ENCODE data around the gene CIB1. TPM values are rescaled to one million over a fixed set of nuclear protein-coding genes. Genes with fewer than 3 reads are reported as not detected.

CIB1 gene
- polyA plus RNA-seq, 1 of the 3 experiments (the other 2 are of a cell fraction) = 87.9 TPM

DNA sequence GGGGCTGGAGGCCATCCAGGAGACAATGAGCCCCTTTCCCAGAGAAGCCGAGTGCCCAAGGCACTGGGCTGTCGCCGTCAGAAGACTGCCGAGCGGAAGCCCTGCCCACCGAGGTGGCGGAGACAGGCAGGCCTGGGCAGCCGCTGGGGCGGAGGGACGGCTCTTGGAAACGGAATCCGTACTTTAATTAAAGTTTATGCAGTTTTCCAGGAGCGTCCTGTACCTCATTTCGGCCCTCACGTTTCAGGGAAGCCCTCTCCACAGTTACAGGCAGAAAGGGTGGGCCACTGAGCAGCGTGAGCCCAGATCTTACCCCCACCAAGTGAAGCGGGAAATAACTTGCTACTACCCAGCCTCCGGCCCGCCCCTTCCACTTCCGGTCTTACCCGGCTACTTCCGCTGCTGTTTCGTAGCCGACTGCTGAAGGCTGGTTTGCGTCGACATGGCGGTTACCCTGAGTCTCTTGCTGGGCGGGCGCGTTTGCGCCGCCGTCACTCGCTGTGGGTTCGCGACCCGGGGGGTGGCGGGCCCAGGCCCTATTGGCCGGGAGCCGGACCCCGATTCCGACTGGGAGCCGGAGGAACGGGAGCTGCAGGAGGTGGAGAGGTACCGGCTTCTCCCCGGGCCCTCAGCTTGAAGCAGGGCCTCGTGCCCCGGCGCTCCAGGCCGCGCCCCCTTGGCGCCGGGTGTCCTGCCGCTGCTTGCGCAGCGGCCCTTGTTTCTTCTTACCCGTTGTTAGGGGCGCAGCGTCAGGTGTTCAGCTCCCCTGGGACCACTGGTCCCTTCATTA is 31.7 kb upstream of the CIB1 start, which contains the start of gene NGRN (continued):
- TF ChIP-seq MEF2A (IDR thresholded peaks at IDR 0.05; ENCODE audit: borderline replicate concordance, low read depth) (no peak), RXRA (IDR thresholded peaks at IDR 0.05; ENCODE audit: borderline replicate concordance, low read depth) (no peak), TEAD4 (IDR thresholded peaks at IDR 0.05; ENCODE audit: borderline replicate concordance, insufficient read depth) (no peak), TCF12 (IDR thresholded peaks at IDR 0.05) (no peak), MXI1 (IDR thresholded peaks at IDR 0.05; ENCODE audit: low read depth, low read length) (peak; percentile 79; the same call in 1 of the 2 replicates), FOXJ3 (CRISPR knock-in tag; IDR thresholded peaks at IDR 0.05) (no peak), FOXM1 (IDR thresholded peaks at IDR 0.05; ENCODE audit: low read depth) (no peak), YY1 (IDR thresholded peaks at IDR 0.05; ENCODE audit: low read depth) (peak; percentile 85), RFX5 (IDR thresholded peaks at IDR 0.05; ENCODE audit: low read length) (no peak; the same call in 1 of the 2 replicates), TAF1 (IDR thresholded peaks at IDR 0.05; ENCODE audit: borderline replicate concordance, low read depth, low read length) (peak; percentile 93), FOSL2 (IDR thresholded peaks at IDR 0.05; ENCODE audit: borderline replicate concordance, low read depth) (no peak), NFIC (IDR thresholded peaks at IDR 0.05; ENCODE audit: borderline replicate concordance) (no peak)
- TF ChIP-seq, protein P1, sequence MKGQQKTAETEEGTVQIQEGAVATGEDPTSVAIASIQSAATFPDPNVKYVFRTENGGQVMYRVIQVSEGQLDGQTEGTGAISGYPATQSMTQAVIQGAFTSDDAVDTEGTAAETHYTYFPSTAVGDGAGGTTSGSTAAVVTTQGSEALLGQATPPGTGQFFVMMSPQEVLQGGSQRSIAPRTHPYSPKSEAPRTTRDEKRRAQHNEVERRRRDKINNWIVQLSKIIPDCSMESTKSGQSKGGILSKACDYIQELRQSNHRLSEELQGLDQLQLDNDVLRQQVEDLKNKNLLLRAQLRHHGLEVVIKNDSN (IDR thresholded peaks at IDR 0.05; ENCODE audit: borderline replicate concordance, low read depth) = no peak

GRCh38 chr15:90264671-90265070 is 30.9 kb upstream of the CIB1 start:
- H2AFZ ChIP-seq (ENCODE audit: low read depth) = peak overlapping the region; percentile 88; the same call in 1 of the 2 replicates
- POLR2A ChIA-PET = no interaction called here
- peaks cover 41% of the 10 kb centered on the region for H3K79me2 ChIP-seq (ENCODE audit: insufficient read depth)
- DNase-seq = no peak
- no peaks in the 10 kb centered on the region for H3K9me3 ChIP-seq
- H3K27me3 ChIP-seq (ENCODE audit: insufficient read depth) = no peaks in the 10 kb centered on the region
- H3K36me3 ChIP-seq (replicated peaks in 1 of 2; ENCODE audit: control insufficient read depth in 1 of 2, insufficient read depth in 2 of 2, low read length in 1 of 2) = peaks cover 12 to 28% of the 10 kb centered on the region in 2 experiments
- peaks cover 14 to 15% of the 10 kb centered on the region in 2 experiments; a peak in 3 of 4 replicates for H3K4me1 ChIP-seq (ENCODE audit: control insufficient read depth in 1 of 2, insufficient read depth in 2 of 2, low read depth in 1 of 2, low read length in 1 of 2)
- peak overlapping the region; percentile 92 to 95 for H3K27ac ChIP-seq (ENCODE audit: low read depth in 2 of 2, low read length in 1 of 2)
- peaks cover 26% of the 10 kb centered on the region for H4K20me1 ChIP-seq (ENCODE audit: insufficient read depth)
- H3K4me2 ChIP-seq = peak overlapping the region; percentile 99
- H3K9me2 ChIP-seq = no peaks in the 10 kb centered on the region
- peak overlapping the region; percentile 69 to 94 for H3K4me3 ChIP-seq (ENCODE audit: low read depth in 2 of 2, low read length in 1 of 2)
- peak overlapping the region; percentile 85; the same call in 1 of the 2 replicates for H3K9ac ChIP-seq
- TF ChIP-seq TAF1 (IDR thresholded peaks at IDR 0.05; ENCODE audit: borderline replicate concordance, low read depth, low read length) (no peak), EP300 (IDR thresholded peaks at IDR 0.05; ENCODE audit: borderline replicate concordance in 1 of 2, low read depth in 1 of 2, low read length in 1 of 2) (no peak)
- CTCF ChIA-PET = no interaction called here
- WGBS (ENCODE audit: low lambda C conversion rate) = 16% methylated on average over 4 of the region's 4 CpGs
- H3F3A ChIP-seq (replicated peaks; ENCODE audit: insufficient read depth) = peaks cover 10% of the 10 kb centered on the region

- no peak overlapping the region for H3K4me2 ChIP-seq
- H3K9me3 ChIP-seq = no peaks in the 10 kb centered on the region
- no peak overlapping the region for H2AFZ ChIP-seq (ENCODE audit: low read depth)
- H3K27me3 ChIP-seq (ENCODE audit: insufficient read depth) = no peaks in the 10 kb centered on the region
- peaks cover 9% of the 10 kb centered on the region for H4K20me1 ChIP-seq (ENCODE audit: insufficient read depth)
- no peaks in the 10 kb centered on the region for H3K9me2 ChIP-seq
- no peak overlapping the region for H3K9ac ChIP-seq
- WGBS (ENCODE audit: low lambda C conversion rate) = 83% methylated on average over 5 of the region's 5 CpGs
- peaks cover 10% of the 10 kb centered on the region for H3F3A ChIP-seq (replicated peaks; ENCODE audit: insufficient read depth)
- DNase-seq = no peak
- H3K27ac ChIP-seq (ENCODE audit: low read depth in 2 of 2, low read length in 1 of 2) = no peak overlapping the region
- no peak overlapping the region for H3K4me3 ChIP-seq (ENCODE audit: low read depth in 2 of 2, low read length in 1 of 2)
- CTCF ChIA-PET = interaction anchor here (0.9 to 2.7 kb wide), 3 partner anchors 12 to 107 kb away, joined by 3 to 9 read pairs (median 3); no protein-coding TSS in a partner anchor
- peaks cover 19% of the 10 kb centered on the region for H3K79me2 ChIP-seq (ENCODE audit: insufficient read depth)
- peaks cover 4 to 11% of the 10 kb centered on the region in 2 experiments; a peak in 1 of 4 replicates for H3K4me1 ChIP-seq (ENCODE audit: control insufficient read depth in 1 of 2, insufficient read depth in 2 of 2, low read depth in 1 of 2, low read length in 1 of 2)
- POLR2A ChIA-PET = no interaction called here
- H3K36me3 ChIP-seq (replicated peaks in 1 of 2; ENCODE audit: control insufficient read depth in 1 of 2, insufficient read depth in 2 of 2, low read length in 1 of 2) = peaks cover 0 to 11% of the 10 kb centered on the region in 2 experiments
- no peak for TF ChIP-seq JUND (IDR thresholded peaks at IDR 0.05)
- TF ChIP-seq, protein P2, sequence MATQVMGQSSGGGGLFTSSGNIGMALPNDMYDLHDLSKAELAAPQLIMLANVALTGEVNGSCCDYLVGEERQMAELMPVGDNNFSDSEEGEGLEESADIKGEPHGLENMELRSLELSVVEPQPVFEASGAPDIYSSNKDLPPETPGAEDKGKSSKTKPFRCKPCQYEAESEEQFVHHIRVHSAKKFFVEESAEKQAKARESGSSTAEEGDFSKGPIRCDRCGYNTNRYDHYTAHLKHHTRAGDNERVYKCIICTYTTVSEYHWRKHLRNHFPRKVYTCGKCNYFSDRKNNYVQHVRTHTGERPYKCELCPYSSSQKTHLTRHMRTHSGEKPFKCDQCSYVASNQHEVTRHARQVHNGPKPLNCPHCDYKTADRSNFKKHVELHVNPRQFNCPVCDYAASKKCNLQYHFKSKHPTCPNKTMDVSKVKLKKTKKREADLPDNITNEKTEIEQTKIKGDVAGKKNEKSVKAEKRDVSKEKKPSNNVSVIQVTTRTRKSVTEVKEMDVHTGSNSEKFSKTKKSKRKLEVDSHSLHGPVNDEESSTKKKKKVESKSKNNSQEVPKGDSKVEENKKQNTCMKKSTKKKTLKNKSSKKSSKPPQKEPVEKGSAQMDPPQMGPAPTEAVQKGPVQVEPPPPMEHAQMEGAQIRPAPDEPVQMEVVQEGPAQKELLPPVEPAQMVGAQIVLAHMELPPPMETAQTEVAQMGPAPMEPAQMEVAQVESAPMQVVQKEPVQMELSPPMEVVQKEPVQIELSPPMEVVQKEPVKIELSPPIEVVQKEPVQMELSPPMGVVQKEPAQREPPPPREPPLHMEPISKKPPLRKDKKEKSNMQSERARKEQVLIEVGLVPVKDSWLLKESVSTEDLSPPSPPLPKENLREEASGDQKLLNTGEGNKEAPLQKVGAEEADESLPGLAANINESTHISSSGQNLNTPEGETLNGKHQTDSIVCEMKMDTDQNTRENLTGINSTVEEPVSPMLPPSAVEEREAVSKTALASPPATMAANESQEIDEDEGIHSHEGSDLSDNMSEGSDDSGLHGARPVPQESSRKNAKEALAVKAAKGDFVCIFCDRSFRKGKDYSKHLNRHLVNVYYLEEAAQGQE (IDR thresholded peaks at IDR 0.05; ENCODE audit: low read depth, low read length) = no peak
- TF ChIP-seq MEF2A (IDR thresholded peaks at IDR 0.05; ENCODE audit: borderline replicate concordance, low read depth) = no peak
- TF ChIP-seq, protein P3, sequence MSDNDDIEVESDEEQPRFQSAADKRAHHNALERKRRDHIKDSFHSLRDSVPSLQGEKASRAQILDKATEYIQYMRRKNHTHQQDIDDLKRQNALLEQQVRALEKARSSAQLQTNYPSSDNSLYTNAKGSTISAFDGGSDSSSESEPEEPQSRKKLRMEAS (IDR thresholded peaks at IDR 0.05; ENCODE audit: low read depth) = no peak
- no peak for TF ChIP-seq RFX5 (IDR thresholded peaks at IDR 0.05; ENCODE audit: low read length)
- TF ChIP-seq EP300 (IDR thresholded peaks at IDR 0.05; ENCODE audit: borderline replicate concordance in 1 of 2, low read depth in 1 of 2, low read length in 1 of 2) = no peak
- TF ChIP-seq EZH2phosphoT487 (IDR thresholded peaks at IDR 0.05; ENCODE audit: borderline replicate concordance, low read depth) = no peak
- no peak for TF ChIP-seq TAF1 (IDR thresholded peaks at IDR 0.05; ENCODE audit: borderline replicate concordance, low read depth, low read length)
- TF ChIP-seq CHD2 (IDR thresholded peaks at IDR 0.05; ENCODE audit: low read length, partially characterized antibody) = no peak
- no peak for TF ChIP-seq RCOR1 (IDR thresholded peaks at IDR 0.05; ENCODE audit: low read length)
- no peak for TF ChIP-seq ELF1 (IDR thresholded peaks at IDR 0.05)
- TF ChIP-seq FOXM1 (IDR thresholded peaks at IDR 0.05; ENCODE audit: low read depth) = no peak
- TF ChIP-seq YY1 (IDR thresholded peaks at IDR 0.05; ENCODE audit: low read depth) = no peak
Observed at GRCh38 chr15:90262426-90262825, 28.7 kb upstream of the CIB1 start.

All from SK-N-SH (cell line).